ENCODE data around the gene RGS17.
"Not testable (repeated sequence)": the region's sequence is repeated elsewhere in the genome, so short reads cannot be mapped to it uniquely, and the experiment has no call there.

Gene RGS17

GRCh38 chr6:153028286-153028685 lies 102.8 kb downstream of the RGS17 start:
- no peak for DNase-seq

DNA sequence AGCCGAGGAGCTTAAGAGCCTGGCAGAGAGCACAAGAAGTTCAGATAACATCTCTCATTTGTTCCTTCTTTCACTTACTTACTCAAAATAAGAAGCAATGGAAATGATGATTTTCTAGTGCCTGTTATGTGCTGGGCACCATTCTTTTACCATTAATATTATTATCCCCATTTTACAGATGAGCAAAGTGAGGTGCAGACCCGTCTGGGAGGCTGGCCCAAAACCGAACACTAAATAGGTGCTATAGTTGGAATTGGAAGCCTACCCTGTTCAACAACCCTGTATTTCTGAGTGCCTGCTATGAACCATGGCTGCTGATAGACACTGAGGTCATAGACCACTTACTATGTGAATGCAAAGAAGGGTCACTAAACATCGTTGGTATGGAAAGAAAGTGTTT lies 103.6 kb downstream of the RGS17 start:
- no peak for DNase-seq

DNA sequence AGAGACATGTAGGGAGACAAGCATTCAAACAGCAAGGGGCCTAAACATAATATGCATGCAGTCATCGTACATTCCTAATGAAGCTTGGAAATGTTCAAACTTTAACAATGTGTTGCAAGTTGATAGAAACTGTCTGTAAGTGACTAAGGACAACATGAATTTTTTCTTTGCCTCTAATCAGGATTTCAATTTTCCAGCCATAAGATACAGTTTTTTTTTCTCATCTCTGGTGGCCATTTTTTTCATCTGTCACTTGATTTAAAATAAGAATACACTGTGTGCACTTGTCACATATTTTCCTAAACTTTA lies 106.4 kb downstream of the RGS17 start:
- no peak for DNase-seq

DNA sequence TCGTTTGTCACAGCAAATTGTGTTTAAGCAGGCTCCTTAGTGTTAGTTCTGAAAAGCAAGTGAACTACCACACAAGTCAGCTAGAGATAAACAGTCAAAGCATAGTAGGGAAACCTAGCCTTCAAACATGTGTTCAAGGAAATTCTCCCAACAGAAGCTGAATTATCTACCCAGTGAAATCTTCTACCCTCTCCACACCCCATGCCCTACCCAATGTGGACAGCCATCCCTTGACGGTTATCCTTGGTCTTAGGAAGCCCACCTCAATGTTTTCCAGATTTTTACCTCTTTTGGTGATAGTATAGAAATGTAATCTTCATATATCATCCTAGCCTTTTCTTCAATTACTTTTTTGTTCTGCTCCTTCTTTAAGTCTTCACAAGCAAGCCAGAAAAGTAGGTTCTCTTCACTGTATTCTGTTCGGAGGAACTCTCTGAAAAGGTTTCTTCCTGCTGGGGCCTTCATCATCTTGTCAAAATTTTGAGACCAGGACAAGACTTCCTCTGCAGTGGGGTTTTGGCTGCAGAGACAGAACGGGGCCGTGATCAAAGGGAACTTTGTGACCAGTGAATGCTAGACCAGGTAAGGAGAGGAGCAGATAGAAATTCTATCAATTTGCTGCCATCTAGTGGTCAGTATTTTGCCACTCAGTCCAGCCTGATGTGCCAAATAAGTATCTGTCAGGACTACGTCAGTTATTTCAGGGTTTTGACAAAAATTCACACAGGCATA lies 106.9 kb downstream of the RGS17 start:
- peak; percentile 6 for DNase-seq

DNA sequence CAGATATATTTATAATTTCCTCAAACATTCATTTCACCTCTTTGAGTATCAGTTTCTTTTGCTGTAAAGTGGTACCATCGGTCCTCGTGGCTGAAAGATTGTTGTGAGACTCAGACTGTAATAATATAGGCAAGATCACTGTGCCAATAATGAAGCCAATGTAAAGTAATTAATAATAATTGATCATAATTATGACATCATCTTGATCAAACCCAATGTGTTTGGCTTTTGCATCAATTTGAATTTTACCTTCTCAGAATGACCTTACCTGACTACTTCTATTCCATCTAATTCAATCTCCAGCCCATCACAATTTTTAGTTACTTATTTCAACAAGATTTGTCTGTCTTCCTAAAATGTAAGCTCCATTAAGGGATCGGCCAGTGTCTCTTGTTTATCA lies 112.7 kb downstream of the RGS17 start:
- no peak for DNase-seq

GRCh38 chr6:153016846-153017245 lies 114.2 kb downstream of the RGS17 start:
- no peak for DNase-seq

DNA sequence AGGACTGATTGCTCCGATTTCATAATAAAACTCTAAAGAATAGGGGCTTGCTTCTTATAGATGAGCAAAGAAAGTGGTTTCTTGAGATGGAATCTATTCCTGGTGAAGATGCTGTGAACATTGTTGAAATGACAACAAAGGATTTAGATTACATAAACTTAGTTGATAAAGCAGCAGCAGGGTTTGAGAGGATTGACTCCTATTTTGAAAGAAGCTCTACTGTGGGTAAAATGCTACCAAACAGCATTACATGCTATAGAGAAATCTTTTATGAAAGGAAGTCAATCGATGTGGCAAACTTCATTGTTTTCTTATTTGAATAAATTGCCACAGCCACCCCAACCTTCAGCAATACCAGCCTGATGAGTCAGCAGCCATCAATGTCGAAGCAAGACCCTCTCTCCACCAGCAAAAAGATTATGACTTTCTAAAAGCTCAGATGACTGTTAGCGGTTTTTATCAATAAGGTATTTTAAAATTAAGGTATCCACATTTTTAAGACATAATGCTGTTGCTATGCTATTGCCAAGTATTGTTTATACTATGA lies 115.9 kb downstream of the RGS17 start:
- no peak for DNase-seq

- no peak for DNase-seq
Measured at GRCh38 chr6:153013438-153013837, 117.6 kb downstream of the RGS17 start.

DNA sequence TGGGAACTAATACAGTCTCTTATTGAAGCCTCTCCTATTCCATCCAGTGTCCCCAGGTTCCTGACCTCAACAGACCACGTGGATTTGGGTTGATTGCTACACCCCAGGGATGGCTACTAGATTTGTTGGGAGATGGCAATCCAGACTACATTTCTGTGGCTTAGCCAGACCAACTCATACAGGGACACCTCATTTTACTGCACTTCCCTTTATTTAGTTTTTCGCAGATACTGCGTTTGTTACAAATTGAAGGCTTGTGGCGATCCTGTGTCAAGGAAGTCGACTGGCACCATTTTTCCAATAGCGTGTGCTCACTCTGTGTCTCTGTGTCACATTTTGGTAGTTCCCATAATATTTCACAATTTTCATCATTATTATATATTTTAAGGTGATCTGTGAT lies 118.2 kb downstream of the RGS17 start:
- DNase-seq = no peak

- DNase-seq = no peak
Measured at GRCh38 chr6:153003366-153003690, 127.8 kb downstream of the RGS17 start.

- DNase-seq = peak; percentile 87
Measured at GRCh38 chr6:153002613-153003365, 128.3 kb downstream of the RGS17 start, which contains the start of gene MTRF1L. Gene MTRF1L (minus strand): TSS chr6:153002709. CDS start chr6:153002685, 24 bp downstream.

GRCh38 chr6:153001767-153002612 lies 129.1 kb downstream of the RGS17 start:
- DNase-seq = peak; percentile 19

DNA sequence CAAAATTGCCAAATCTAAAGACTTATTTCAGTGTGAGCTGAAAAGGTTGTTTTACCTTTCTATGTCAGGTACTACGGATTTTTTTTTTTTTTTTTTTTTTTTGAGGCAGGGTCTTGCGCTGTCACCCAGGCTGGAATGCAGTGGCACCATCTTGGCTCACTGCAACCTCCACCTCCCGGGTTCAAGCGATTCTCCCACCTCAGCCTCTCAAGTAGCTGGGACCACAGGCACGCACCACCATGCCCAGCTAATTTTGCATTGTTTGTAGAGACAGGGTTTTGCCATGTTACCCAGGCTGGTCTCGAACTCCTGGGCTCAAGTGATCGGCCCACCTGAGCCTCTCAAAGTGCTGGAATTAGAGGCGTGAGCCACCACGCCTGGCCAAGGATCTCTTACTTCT lies 130.3 kb downstream of the RGS17 start:
- DNase-seq = not testable (repeated sequence)

DNA sequence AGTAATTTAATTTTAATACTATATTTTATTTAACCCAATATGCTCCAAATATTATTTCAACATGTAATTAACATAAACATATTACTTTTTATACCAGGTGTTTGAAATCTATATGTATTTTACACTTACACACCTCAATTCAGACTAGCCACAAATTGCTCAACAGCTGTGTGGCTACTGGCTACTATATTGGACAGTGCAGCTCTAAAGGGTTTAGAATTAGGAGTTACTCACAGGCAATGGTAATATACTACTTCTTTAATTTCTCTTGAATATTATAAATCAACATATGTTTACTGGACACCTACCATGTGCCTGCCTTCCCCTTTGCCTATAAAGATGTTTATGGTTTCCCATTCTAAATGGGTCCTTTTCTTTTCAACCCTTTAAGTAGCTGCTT lies 130.8 kb downstream of the RGS17 start:
- DNase-seq = no peak

DNA sequence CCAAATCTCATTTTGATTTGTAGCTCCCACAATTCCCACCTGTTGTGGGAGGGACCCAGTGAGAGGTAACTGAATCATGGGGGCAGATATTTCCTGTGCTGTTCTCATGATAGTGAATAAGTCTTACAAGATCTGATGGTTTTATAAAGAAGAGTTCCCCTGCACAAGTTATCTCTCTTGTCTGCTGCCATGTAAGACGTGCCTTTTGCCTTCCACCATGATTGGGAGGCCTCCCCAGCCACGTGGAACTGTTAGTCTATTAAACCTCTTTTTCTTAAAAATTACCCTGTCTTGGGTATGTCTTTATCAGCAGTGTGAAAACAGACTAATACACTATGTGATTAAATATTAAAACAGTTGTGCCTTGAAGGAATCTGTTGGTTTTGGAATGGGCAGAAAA lies 131.5 kb downstream of the RGS17 start:
- DNase-seq = not testable (repeated sequence)

DNA sequence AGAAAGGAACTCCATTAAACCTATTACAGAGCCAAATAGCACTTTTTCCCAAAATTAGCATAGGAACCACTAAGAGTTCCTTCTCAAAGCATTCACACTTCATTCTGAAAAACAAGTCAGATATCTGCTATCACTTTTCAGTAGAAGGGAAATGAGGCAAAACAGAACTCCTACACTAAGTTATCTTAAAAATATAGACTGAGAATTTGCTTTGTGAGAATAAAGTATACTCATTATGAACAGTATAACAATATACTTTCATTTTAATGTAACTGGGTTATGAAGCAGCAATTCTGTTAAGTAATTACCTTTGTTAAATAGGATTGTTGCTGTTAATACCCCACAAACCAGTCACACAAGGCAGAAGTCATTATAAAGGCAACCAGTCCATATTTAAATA lies 137.2 kb downstream of the RGS17 start:
- no peak for DNase-seq

DNA sequence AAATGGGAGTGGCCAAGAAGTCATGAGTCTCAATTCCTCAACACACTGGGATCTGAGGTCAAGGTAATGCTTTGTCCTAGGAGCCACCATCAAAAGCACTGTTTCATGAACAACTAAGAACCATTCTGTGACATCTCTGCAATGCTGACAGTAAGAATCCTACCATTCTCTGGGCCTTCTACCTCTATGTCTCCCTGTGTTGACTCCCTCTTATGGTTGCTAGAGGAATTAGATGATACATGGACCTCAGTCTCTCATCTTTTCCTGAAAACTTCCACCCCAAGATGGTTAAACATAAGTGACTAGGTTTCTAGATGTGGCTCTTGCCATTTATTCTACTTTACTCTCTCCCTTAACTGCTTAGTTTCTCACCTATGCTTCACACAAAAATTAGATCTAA lies 137.7 kb downstream of the RGS17 start:
- no peak for DNase-seq

- no peak for DNase-seq
Measured at GRCh38 chr6:152986978-152987377, 144.1 kb downstream of the RGS17 start.

GRCh38 chr6:152985300-152985699 lies 145.8 kb downstream of the RGS17 start:
- DNase-seq = not testable (repeated sequence)

- no peak for DNase-seq
Measured at GRCh38 chr6:152984513-152984872, 146.6 kb downstream of the RGS17 start.

- DNase-seq = peak; percentile 73
Measured at GRCh38 chr6:152983637-152984512, 147.2 kb downstream of the RGS17 start.

DNA sequence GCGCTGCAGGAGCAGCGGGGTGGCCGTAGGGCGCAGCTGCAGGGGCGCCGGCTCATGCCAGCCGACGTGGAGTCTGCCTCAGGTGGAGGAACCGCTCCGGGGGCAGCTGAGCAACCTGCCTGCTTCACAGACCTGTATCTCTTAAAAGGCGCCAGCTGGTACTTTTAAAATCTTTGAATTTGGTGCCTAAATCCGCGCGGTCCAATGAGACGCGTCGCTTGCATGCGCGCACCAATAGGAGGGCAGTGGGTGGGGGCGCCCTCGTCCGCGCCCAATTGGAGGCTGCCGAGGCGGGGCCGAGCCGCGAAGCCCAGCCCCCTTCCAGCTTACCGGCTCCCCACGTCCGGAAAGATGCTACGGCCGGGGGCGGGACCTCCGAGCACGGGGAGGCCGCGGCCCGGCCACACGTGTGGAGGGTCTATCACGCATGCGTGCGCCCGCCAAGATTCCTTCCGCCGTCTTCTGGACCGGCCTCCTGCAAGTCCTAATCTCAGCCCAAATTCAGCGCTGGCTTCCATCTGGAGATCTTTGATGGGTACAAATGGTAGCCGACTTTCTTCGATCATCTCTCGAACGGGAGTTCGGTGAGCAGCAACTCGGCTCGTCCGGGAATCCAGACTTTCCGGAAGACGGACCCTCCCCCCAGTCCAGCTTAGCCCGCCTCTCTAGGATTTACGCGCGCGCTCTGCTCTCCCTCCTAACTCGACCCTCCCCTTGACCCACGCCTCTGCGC lies 148.0 kb downstream of the RGS17 start, which contains the start of gene FBXO5:
FBXO5 (minus strand) TSS at position 138 of the 733 bp plus-strand sequence; CDS start at position 56, 82 bp downstream.
- peak; percentile 98 for DNase-seq

Data from stimulated activated naive CD4-positive, alpha-beta T cell treated with Interleukin-2 at 50 U/mL for 16 hours (primary cell).